Cardiac muscle cell (in vitro differentiated cells and primary cell): ENCODE measurements around the gene SUN5. TPM values are rescaled to one million over a fixed set of nuclear protein-coding genes. Genes with fewer than 3 reads are reported as not detected.
"Not testable (repeated sequence)": the region's sequence is repeated elsewhere in the genome, so short reads cannot be mapped to it uniquely, and the experiment has no call there.

ENCODE experiments used
- DNase-seq, 2 donors: peaks; one replicate each; pipeline versions ENCODE4 v3.0.0 to v3.0.0-alpha.2; 2010 to 2017; ENCODE audit warnings: low read depth in 1 of 2, low spot score in 1 of 2
- H3K27ac ChIP-seq: fragments of 200-600 bp; sonication (generic); 2 replicates; pipeline ENCODE4 v1.5.1; 2016
- H3K27me3 ChIP-seq: fragments of 200-600 bp; sonication (generic); 2 replicates; pipeline ENCODE4 v1.6.0; 2016; ENCODE audit warnings: control low read depth
- H3K36me3 ChIP-seq: fragments of 200-600 bp; sonication (generic); 2 replicates; pipeline ENCODE4 v1.5.1; 2016; ENCODE audit warnings: control low read depth
- H3K4me1 ChIP-seq: fragments of 200-600 bp; sonication (generic); 2 replicates; pipeline ENCODE4 v1.8.1; 2017; ENCODE audit warnings: low read depth, mild to moderate bottlenecking, mixed run types
- H3K4me3 ChIP-seq: fragments of 200-600 bp; sonication (generic); 2 replicates; pipeline ENCODE4 v1.5.1; 2016; ENCODE audit warnings: mild to moderate bottlenecking
- H3K9me3 ChIP-seq: fragments of 200-600 bp; sonication (generic); 2 replicates; pipeline ENCODE4 v1.5.1; 2017; ENCODE audit warnings: low read depth, mild to moderate bottlenecking, control low read depth
- polyA plus RNA-seq: library from polyadenylated mRNA; unstranded; fragments of >200 nt; fragmentation: Nextera tagmentation; extraction: Ambion mirVana; gene quantifications from 2 replicates; pipeline ENCODE4 v1.2.1, GENCODE V29; 2016
- total RNA-seq: library from RNA; depleted of rRNA; stranded (reverse); fragments of >200 nt; gene quantifications from 2 replicates; pipeline ENCODE4 v1.2.3, GENCODE V29; 2016
- TF ChIP-seq, protein P1 (sequence below): IDR thresholded peaks from 2 replicates; pipeline ENCODE4 v1.5.1; 2012; ENCODE audit warnings: low read depth, mild to moderate bottlenecking, low read length

Gene SUN5
- total and polyA plus RNA-seq, 2 experiments from 2014 or later: not detected

DNA sequence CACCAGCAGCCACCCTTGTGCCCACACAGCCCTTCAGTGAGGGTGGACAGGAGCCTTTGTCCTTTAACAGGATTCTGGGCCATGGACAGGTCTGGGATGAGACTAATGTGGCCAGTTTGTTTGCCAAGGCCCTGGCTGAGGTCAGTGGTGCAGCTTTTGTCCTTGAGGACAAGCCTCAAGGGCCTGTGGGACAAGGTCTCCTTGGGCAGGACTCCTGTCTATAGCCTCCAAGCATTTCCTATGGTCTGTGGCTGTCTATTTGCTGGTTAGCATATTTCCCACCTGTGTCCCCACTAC lies 44.1 kb downstream of the SUN5 start:
- Histone ChIP-seq H3K36me3 (no peaks in the 10 kb centered on the region), H3K4me3 (no peak overlapping the region), H3K27me3 (no peaks in the 10 kb centered on the region), H3K9me3 (no peaks in the 10 kb centered on the region), H3K27ac (no peak overlapping the region), H3K4me1 (no peaks in the 10 kb centered on the region)
- TF ChIP-seq, protein P1, sequence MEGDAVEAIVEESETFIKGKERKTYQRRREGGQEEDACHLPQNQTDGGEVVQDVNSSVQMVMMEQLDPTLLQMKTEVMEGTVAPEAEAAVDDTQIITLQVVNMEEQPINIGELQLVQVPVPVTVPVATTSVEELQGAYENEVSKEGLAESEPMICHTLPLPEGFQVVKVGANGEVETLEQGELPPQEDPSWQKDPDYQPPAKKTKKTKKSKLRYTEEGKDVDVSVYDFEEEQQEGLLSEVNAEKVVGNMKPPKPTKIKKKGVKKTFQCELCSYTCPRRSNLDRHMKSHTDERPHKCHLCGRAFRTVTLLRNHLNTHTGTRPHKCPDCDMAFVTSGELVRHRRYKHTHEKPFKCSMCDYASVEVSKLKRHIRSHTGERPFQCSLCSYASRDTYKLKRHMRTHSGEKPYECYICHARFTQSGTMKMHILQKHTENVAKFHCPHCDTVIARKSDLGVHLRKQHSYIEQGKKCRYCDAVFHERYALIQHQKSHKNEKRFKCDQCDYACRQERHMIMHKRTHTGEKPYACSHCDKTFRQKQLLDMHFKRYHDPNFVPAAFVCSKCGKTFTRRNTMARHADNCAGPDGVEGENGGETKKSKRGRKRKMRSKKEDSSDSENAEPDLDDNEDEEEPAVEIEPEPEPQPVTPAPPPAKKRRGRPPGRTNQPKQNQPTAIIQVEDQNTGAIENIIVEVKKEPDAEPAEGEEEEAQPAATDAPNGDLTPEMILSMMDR: no peak
- DNase-seq: no peak

DNA sequence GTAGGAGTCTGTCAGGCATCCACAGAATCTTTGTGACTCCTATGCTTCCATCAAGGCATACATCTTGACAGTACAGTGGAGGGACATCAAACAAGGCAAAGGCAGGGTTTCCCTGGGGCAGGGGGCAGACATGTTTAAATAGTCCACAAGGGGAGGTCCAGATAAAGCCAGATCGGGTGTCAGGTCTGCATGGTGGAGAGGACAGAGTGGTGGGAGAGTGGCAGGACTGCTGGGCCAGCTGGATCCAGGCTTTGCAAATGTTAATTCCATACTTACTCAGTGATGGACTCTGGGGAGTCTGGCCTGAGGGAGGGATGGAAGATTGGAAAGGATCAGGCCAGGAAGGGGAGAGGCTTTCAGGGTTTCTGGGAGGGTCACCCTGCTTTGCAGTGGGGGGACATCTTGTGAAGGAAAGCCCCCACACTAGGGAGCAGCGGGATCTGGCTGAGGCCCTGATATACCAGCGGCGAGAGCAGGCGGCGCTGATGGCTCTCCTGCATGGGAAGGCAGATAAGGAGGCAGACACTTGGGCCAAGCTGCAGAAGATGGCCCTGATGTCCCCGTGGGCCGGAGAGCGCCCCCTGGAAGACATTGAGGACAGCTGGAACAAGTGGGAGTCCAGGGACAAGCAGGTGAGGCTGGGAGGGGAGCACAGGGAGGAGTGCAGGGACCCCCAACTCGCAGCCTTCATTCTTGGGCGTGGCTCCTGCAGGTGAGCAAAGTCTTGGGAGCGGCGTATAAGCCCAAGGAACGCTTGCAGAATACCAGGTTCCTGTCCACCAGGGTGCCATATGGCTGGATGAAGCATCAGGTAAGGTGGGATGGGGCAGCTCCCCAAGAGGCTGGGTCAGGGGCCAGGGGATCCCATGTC lies 44.6 kb downstream of the SUN5 start:
- H3K27ac ChIP-seq: no peak overlapping the region
- no peaks in the 10 kb centered on the region for H3K36me3 ChIP-seq
- no peaks in the 10 kb centered on the region for H3K4me1 ChIP-seq
- TF ChIP-seq, protein P1: no peak
- no peaks in the 10 kb centered on the region for H3K27me3 ChIP-seq
- DNase-seq: no peak
- H3K9me3 ChIP-seq: no peaks in the 10 kb centered on the region
- H3K4me3 ChIP-seq: no peak overlapping the region

DNA sequence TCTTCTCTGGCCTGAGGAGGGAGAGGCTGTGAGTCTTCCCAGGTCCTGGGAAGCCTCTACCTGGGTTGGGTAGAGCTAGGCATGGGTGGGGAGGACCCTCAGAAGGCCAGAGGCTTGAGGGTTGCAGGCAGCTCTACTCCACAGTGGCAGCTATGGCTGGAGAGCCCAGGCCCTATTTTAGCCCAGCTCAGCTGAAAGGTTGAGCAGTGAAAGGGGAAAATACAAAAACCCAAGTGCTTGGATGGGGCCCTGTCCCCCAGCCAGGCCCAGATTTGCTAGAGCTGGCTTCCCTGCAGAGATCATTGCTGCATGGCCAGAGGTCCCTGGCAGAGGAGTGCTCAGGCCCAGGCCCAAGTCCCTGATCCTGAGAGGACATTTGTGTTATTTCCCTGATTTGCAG lies 45.7 kb downstream of the SUN5 start:
- no peaks in the 10 kb centered on the region for H3K9me3 ChIP-seq
- H3K4me1 ChIP-seq: no peaks in the 10 kb centered on the region
- H3K27ac ChIP-seq: no peak overlapping the region
- no peaks in the 10 kb centered on the region for H3K36me3 ChIP-seq
- no peak for DNase-seq
- no peaks in the 10 kb centered on the region for H3K27me3 ChIP-seq
- H3K4me3 ChIP-seq: no peak overlapping the region
- TF ChIP-seq, protein P1: no peak

DNA sequence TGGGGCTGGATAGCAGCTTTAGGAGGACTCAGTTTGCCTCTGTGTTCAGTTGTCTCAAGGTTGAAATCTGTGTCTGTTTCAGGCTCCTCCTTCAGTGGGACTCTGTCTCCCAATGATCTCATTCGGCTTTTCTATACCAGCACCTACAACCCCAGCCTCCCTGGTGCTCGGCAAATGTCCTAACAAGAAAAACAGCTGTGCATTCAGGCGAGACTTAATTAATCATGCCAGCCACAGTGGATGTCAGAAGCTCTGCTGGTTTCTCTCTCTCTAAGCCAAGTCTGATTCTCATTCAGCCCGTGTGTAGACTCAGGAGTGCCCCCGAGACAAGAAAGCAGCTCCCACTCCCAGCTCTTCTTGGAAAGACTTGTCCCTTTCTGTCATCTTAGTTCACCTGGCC lies 46.8 kb downstream of the SUN5 start:
- DNase-seq: no peak
- H3K4me3 ChIP-seq: no peak overlapping the region
- TF ChIP-seq, protein P1: no peak

DNA sequence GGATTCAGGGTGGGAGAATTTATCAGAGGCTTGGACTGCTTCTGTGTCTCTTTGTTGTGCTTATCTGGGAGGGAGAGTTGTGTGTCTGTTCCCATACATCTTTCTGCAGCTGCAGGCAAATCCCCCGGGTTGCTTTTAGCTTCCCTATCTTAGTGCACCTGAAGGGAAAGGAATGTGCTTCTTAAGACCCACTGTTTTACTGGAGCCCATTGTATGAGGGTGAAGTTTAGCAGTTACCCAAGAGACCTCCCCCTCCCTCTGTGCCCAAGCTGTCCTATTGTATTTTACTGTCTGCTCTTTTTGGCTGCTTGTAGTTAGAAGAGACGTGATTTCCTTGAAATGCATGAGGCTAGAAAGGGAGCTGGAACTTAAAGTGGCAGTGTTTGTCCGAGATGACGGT lies 53.7 kb downstream of the SUN5 start:
- H3K4me3 ChIP-seq, H3K27me3 ChIP-seq, H3K9me3 ChIP-seq, H3K36me3 ChIP-seq, DNase-seq: not testable (repeated sequence)
- Histone ChIP-seq H3K27ac (peak overlapping the region; percentile 16), H3K4me1 (peaks cover 12% of the 10 kb centered on the region)

More for the DNA sequence above, 46.8 kb downstream of the SUN5 start:
- Histone ChIP-seq H3K36me3 (no peaks in the 10 kb centered on the region), H3K9me3 (no peaks in the 10 kb centered on the region), H3K4me1 (no peaks in the 10 kb centered on the region), H3K27ac (no peak overlapping the region), H3K27me3 (no peaks in the 10 kb centered on the region)

DNA sequence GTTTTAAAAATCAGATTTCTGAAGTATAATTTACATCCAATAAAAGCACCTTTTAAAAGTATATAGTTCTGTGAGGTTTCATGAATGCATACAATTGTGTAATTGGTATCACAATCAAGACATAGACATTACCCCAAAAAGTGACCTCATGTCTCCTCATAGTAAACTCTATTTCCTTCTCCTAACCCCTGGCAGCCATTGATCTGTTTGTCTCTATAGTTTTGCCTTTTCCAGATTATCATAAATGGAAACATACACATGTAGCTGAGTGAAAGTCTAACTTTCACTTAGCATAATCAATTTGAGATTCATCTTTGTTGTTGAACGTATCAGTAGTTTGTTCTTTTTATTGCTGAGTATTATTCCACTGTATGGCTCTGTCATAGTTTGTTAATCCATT lies 57.6 kb downstream of the SUN5 start:
- Histone ChIP-seq H3K9me3 (no peaks in the 10 kb centered on the region), H3K27ac (no peak overlapping the region), H3K36me3 (no peaks in the 10 kb centered on the region), H3K4me1 (peaks cover 12% of the 10 kb centered on the region), H3K4me3 (no peak overlapping the region), H3K27me3 (no peaks in the 10 kb centered on the region)
- DNase-seq: no peak
- TF ChIP-seq, protein P1: no peak
